ENCODE results near the gene TTLL4.

Gene TTLL4

GRCh38 chr2:218722876-218723785 is 12.5 kb downstream of the TTLL4 start:
- Histone ChIP-seq H3K9ac (ENCODE audit: low read depth in 1 of 2, low read length in 2 of 2) (no peak overlapping the region), H3K27ac (ENCODE audit: low read depth in 2 of 2, low read length in 2 of 2) (no peak overlapping the region)

GRCh38 chr2:218726004-218726574 is 15.5 kb downstream of the TTLL4 start:
- Histone ChIP-seq H3K4me1 (ENCODE audit: control insufficient read depth in 2 of 2, insufficient read depth in 2 of 2, low read length in 2 of 2) (peaks cover 0 to 3% of the 10 kb centered on the region in 2 donors), H3K9me3 (ENCODE audit: control insufficient read depth in 2 of 2, low read length in 2 of 2) (peaks cover 0 to 3% of the 10 kb centered on the region in 2 donors), H3K9ac (ENCODE audit: low read depth in 1 of 2, low read length in 2 of 2) (no peak overlapping the region), H3K27ac (ENCODE audit: low read depth in 2 of 2, low read length in 2 of 2) (no peak overlapping the region), H3K4me3 (ENCODE audit: low read length in 2 of 2) (no peak overlapping the region), H3K36me3 (ENCODE audit: control insufficient read depth in 2 of 2, insufficient read depth in 2 of 2, low read length in 2 of 2) (peaks cover 0 to 2% of the 10 kb centered on the region in 2 donors), H3K27me3 (ENCODE audit: control insufficient read depth in 2 of 2, insufficient read depth in 2 of 2, low read length in 2 of 2) (no peaks in the 10 kb centered on the region)

More at GRCh38 chr2:218722876-218723785, 12.5 kb downstream of the TTLL4 start:
- H3K9me3 ChIP-seq (ENCODE audit: control insufficient read depth in 2 of 2, low read length in 2 of 2), result peaks cover 0 to 3% of the 10 kb centered on the region in 2 donors
- peaks cover 0 to 2% of the 10 kb centered on the region in 2 donors for H3K36me3 ChIP-seq (ENCODE audit: control insufficient read depth in 2 of 2, insufficient read depth in 2 of 2, low read length in 2 of 2)
- H3K27me3 ChIP-seq (ENCODE audit: control insufficient read depth in 2 of 2, insufficient read depth in 2 of 2, low read length in 2 of 2), result no peaks in the 10 kb centered on the region
- H3K4me3 ChIP-seq (ENCODE audit: low read length in 2 of 2), result no peak overlapping the region
- H3K4me1 ChIP-seq (ENCODE audit: control insufficient read depth in 2 of 2, insufficient read depth in 2 of 2, low read length in 2 of 2), result peaks cover 0 to 3% of the 10 kb centered on the region in 2 donors

- Histone ChIP-seq H3K4me1 (ENCODE audit: control insufficient read depth in 2 of 2, insufficient read depth in 2 of 2, low read length in 2 of 2) (peaks cover 5 to 13% of the 10 kb centered on the region in 2 donors), H3K27ac (ENCODE audit: low read depth in 2 of 2, low read length in 2 of 2) (no peak overlapping the region), H3K36me3 (ENCODE audit: control insufficient read depth in 2 of 2, insufficient read depth in 2 of 2, low read length in 2 of 2) (peaks cover 0 to 2% of the 10 kb centered on the region in 2 donors), H3K9me3 (ENCODE audit: control insufficient read depth in 2 of 2, low read length in 2 of 2) (peaks cover 0 to 3% of the 10 kb centered on the region in 2 donors), H3K4me3 (ENCODE audit: low read length in 2 of 2) (no peak overlapping the region), H3K27me3 (ENCODE audit: control insufficient read depth in 2 of 2, insufficient read depth in 2 of 2, low read length in 2 of 2) (no peaks in the 10 kb centered on the region), H3K9ac (ENCODE audit: low read depth in 1 of 2, low read length in 2 of 2) (no peak overlapping the region)
These were observed 17.0 kb downstream of the TTLL4 start for GRCh38 chr2:218727502-218728165.

GRCh38 chr2:218729640-218730039 is 19.0 kb downstream of the TTLL4 start:
- Histone ChIP-seq H3K9ac (ENCODE audit: low read depth in 1 of 2, low read length in 2 of 2) (no peak overlapping the region), H3K4me1 (ENCODE audit: control insufficient read depth in 2 of 2, insufficient read depth in 2 of 2, low read length in 2 of 2) (peaks cover 5 to 16% of the 10 kb centered on the region in 2 donors), H3K27ac (ENCODE audit: low read depth in 2 of 2, low read length in 2 of 2) (no peak overlapping the region), H3K4me3 (ENCODE audit: low read length in 2 of 2) (no peak overlapping the region), H3K9me3 (ENCODE audit: control insufficient read depth in 2 of 2, low read length in 2 of 2) (peaks cover 0 to 3% of the 10 kb centered on the region in 2 donors), H3K27me3 (ENCODE audit: control insufficient read depth in 2 of 2, insufficient read depth in 2 of 2, low read length in 2 of 2) (no peaks in the 10 kb centered on the region), H3K36me3 (ENCODE audit: control insufficient read depth in 2 of 2, insufficient read depth in 2 of 2, low read length in 2 of 2) (peaks cover 0 to 2% of the 10 kb centered on the region in 2 donors)

GRCh38 chr2:218732052-218732760 is 21.6 kb downstream of the TTLL4 start:
- H3K36me3 ChIP-seq (ENCODE audit: control insufficient read depth in 2 of 2, insufficient read depth in 2 of 2, low read length in 2 of 2), result peaks cover 0 to 2% of the 10 kb centered on the region in 2 donors
- peak overlapping the region; percentile 17 to 29 for H3K27ac ChIP-seq (ENCODE audit: low read depth in 2 of 2, low read length in 2 of 2)
- H3K9me3 ChIP-seq (ENCODE audit: control insufficient read depth in 2 of 2, low read length in 2 of 2), result peaks cover 0 to 3% of the 10 kb centered on the region in 2 donors
- no peak overlapping the region for H3K9ac ChIP-seq (ENCODE audit: low read depth in 1 of 2, low read length in 2 of 2)
- no peak overlapping the region for H3K4me3 ChIP-seq (ENCODE audit: low read length in 2 of 2)
- peaks cover 5 to 16% of the 10 kb centered on the region in 2 donors for H3K4me1 ChIP-seq (ENCODE audit: control insufficient read depth in 2 of 2, insufficient read depth in 2 of 2, low read length in 2 of 2)
- no peaks in the 10 kb centered on the region for H3K27me3 ChIP-seq (ENCODE audit: control insufficient read depth in 2 of 2, insufficient read depth in 2 of 2, low read length in 2 of 2)

GRCh38 chr2:218732761-218733158 is 22.1 kb downstream of the TTLL4 start:
- H3K4me1 ChIP-seq (ENCODE audit: control insufficient read depth in 2 of 2, insufficient read depth in 2 of 2, low read length in 2 of 2), result peaks cover 5 to 16% of the 10 kb centered on the region in 2 donors
- H3K4me3 ChIP-seq (ENCODE audit: low read length in 2 of 2), result no peak overlapping the region
- H3K27ac ChIP-seq (ENCODE audit: low read depth in 2 of 2, low read length in 2 of 2), result peak overlapping the region in 1 of 2 donors; percentile 17
- H3K36me3 ChIP-seq (ENCODE audit: control insufficient read depth in 2 of 2, insufficient read depth in 2 of 2, low read length in 2 of 2), result peaks cover 1 to 5% of the 10 kb centered on the region in 2 donors
- no peaks in the 10 kb centered on the region for H3K27me3 ChIP-seq (ENCODE audit: control insufficient read depth in 2 of 2, insufficient read depth in 2 of 2, low read length in 2 of 2)
- no peak overlapping the region for H3K9ac ChIP-seq (ENCODE audit: low read depth in 1 of 2, low read length in 2 of 2)
- peaks cover 0 to under 1% of the 10 kb centered on the region in 2 donors for H3K9me3 ChIP-seq (ENCODE audit: control insufficient read depth in 2 of 2, low read length in 2 of 2)

GRCh38 chr2:218733171-218734021 is 22.8 kb downstream of the TTLL4 start:
- Histone ChIP-seq H3K4me1 (ENCODE audit: control insufficient read depth in 2 of 2, insufficient read depth in 2 of 2, low read length in 2 of 2) (peaks cover 5 to 16% of the 10 kb centered on the region in 2 donors), H3K36me3 (ENCODE audit: control insufficient read depth in 2 of 2, insufficient read depth in 2 of 2, low read length in 2 of 2) (peaks cover 7 to 10% of the 10 kb centered on the region in 2 donors), H3K27me3 (ENCODE audit: control insufficient read depth in 2 of 2, insufficient read depth in 2 of 2, low read length in 2 of 2) (no peaks in the 10 kb centered on the region), H3K9ac (ENCODE audit: low read depth in 1 of 2, low read length in 2 of 2) (no peak overlapping the region), H3K27ac (ENCODE audit: low read depth in 2 of 2, low read length in 2 of 2) (peak overlapping the region in 1 of 2 donors; percentile 17), H3K4me3 (ENCODE audit: low read length in 2 of 2) (no peak overlapping the region), H3K9me3 (ENCODE audit: control insufficient read depth in 2 of 2, low read length in 2 of 2) (no peaks in the 10 kb centered on the region)

- no peak overlapping the region for H3K4me3 ChIP-seq (ENCODE audit: low read length in 2 of 2)
- no peak overlapping the region for H3K27ac ChIP-seq (ENCODE audit: low read depth in 2 of 2, low read length in 2 of 2)
- peaks cover 5 to 16% of the 10 kb centered on the region in 2 donors for H3K4me1 ChIP-seq (ENCODE audit: control insufficient read depth in 2 of 2, insufficient read depth in 2 of 2, low read length in 2 of 2)
These were observed 23.7 kb downstream of the TTLL4 start for GRCh38 chr2:218734190-218734975.

More at GRCh38 chr2:218734190-218734975, 23.7 kb downstream of the TTLL4 start:
- Histone ChIP-seq H3K27me3 (ENCODE audit: control insufficient read depth in 2 of 2, insufficient read depth in 2 of 2, low read length in 2 of 2) (no peaks in the 10 kb centered on the region), H3K36me3 (ENCODE audit: control insufficient read depth in 2 of 2, insufficient read depth in 2 of 2, low read length in 2 of 2) (peaks cover 13 to 18% of the 10 kb centered on the region in 2 donors), H3K9ac (ENCODE audit: low read depth in 1 of 2, low read length in 2 of 2) (no peak overlapping the region), H3K9me3 (ENCODE audit: control insufficient read depth in 2 of 2, low read length in 2 of 2) (no peaks in the 10 kb centered on the region)
